Uterus (tissue), 2 donors: ENCODE results near the gene HORMAD2.

Experiments
- POLR2A ChIP-seq, 2 donors: fragments of 450-650 bp; IDR thresholded peaks; one replicate each; pipeline ENCODE4 v1.6.1; 2016; ENCODE audit warnings: antibody characterized with exemption in 2 of 2, mild to moderate bottlenecking in 1 of 2, moderate library complexity in 1 of 2
- TF ChIP-seq, protein P1 (sequence below), 4 experiments: fragments of 200-600 bp in 2 of 4; fragments of 450-650 bp in 2 of 4; sonication (generic) in 2 of 4; IDR thresholded peaks; one replicate each; pipeline ENCODE4 v1.5.1; 2016 to 2019; ENCODE audit warnings: antibody characterized with exemption in 4 of 4, mild to moderate bottlenecking in 2 of 4, moderate library complexity in 1 of 4

DNA sequence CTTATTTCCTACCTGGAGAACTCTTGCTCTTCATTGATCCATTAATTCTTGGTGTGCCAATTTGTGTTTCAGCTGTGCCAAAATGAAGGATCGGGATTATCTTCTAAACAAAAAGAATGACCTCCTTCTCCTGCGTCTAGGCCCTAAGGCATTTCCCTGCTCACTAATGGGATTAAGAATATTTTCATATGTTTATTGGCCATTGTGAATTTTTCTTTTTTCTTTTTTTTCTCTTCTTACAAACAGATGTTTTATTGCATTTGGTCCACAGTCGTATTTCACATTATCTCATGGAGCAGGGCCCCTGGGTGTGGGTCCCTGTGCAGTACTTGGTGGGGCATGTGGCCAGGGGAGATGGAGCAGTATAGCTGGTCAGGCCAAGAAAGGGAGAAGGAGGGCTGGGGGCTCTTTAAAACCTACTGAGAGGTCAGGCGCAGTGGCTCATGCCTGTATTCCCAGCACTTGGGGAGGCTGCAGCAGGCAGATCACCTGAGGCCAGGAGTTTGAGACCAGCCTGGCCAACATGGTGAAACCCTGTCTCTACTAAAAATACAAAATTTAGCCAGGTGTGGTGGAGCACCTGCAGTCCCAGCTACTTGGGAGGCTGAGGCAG, 35.3 kb upstream of the HORMAD2 start:
- TF ChIP-seq, protein P1, sequence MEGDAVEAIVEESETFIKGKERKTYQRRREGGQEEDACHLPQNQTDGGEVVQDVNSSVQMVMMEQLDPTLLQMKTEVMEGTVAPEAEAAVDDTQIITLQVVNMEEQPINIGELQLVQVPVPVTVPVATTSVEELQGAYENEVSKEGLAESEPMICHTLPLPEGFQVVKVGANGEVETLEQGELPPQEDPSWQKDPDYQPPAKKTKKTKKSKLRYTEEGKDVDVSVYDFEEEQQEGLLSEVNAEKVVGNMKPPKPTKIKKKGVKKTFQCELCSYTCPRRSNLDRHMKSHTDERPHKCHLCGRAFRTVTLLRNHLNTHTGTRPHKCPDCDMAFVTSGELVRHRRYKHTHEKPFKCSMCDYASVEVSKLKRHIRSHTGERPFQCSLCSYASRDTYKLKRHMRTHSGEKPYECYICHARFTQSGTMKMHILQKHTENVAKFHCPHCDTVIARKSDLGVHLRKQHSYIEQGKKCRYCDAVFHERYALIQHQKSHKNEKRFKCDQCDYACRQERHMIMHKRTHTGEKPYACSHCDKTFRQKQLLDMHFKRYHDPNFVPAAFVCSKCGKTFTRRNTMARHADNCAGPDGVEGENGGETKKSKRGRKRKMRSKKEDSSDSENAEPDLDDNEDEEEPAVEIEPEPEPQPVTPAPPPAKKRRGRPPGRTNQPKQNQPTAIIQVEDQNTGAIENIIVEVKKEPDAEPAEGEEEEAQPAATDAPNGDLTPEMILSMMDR (IDR thresholded peaks at IDR 0.05): no peak
- TF ChIP-seq POLR2A (IDR thresholded peaks at IDR 0.05): no peak
